Stimulated activated CD4-positive, alpha-beta T cell treated with anti-CD3 and anti-CD28 coated beads, TNF-alpha, amount 100 ng/mL, for 48 hours (primary cell): ENCODE measurements around the gene SIMC1.
"Not testable (repeated sequence)": the region's sequence is repeated elsewhere in the genome, so short reads cannot be mapped to it uniquely, and the experiment has no call there.

Experiments
- DNase-seq, 3 donors: peaks; one replicate each; pipeline ENCODE4 v3.0.0-alpha.2; 2020; ENCODE audit warnings: low read depth in 3 of 3

SIMC1 gene

GRCh38 chr5:176237971-176238644 lies at the start of gene SIMC1:
TSS of gene SIMC1 (plus strand) at chr5:176238424. CDS start at chr5:176238509, 85 bp downstream.
- DNase-seq = peak in 1 of 3 donors; percentile 43

- DNase-seq = no peak
These were observed 49.6 kb upstream of the SIMC1 start for GRCh38 chr5:176188506-176189193.

GRCh38 chr5:176189857-176190256 lies 48.4 kb upstream of the SIMC1 start:
- DNase-seq = no peak

GRCh38 chr5:176190886-176191755 lies 47.1 kb upstream of the SIMC1 start:
- no peak for DNase-seq

GRCh38 chr5:176192094-176192721 lies 46.0 kb upstream of the SIMC1 start:
- DNase-seq = no peak

GRCh38 chr5:176192722-176193117 lies 45.5 kb upstream of the SIMC1 start:
- not testable (repeated sequence) for DNase-seq

- DNase-seq = not testable (repeated sequence)
These were observed 44.6 kb upstream of the SIMC1 start for GRCh38 chr5:176193636-176194035.

- not testable (repeated sequence) for DNase-seq
These were observed 43.8 kb upstream of the SIMC1 start for GRCh38 chr5:176194238-176195083.

- DNase-seq = not testable (repeated sequence)
These were observed 43.2 kb upstream of the SIMC1 start for GRCh38 chr5:176195084-176195413.

- not testable (repeated sequence) for DNase-seq
These were observed 42.6 kb upstream of the SIMC1 start for GRCh38 chr5:176195487-176196207.

- DNase-seq = not testable (repeated sequence)
These were observed 41.4 kb upstream of the SIMC1 start for GRCh38 chr5:176196781-176197180.

- not testable (repeated sequence) for DNase-seq
These were observed 40.9 kb upstream of the SIMC1 start for GRCh38 chr5:176197234-176197858.

- not testable (repeated sequence) for DNase-seq
These were observed 39.9 kb upstream of the SIMC1 start for GRCh38 chr5:176198299-176198698.

- DNase-seq = not testable (repeated sequence)
These were observed 39.1 kb upstream of the SIMC1 start for GRCh38 chr5:176198991-176199733.

GRCh38 chr5:176199803-176200399 lies 38.3 kb upstream of the SIMC1 start:
- not testable (repeated sequence) for DNase-seq

GRCh38 chr5:176201811-176202210 lies 36.4 kb upstream of the SIMC1 start:
- no peak for DNase-seq

GRCh38 chr5:176203086-176203485 lies 35.1 kb upstream of the SIMC1 start:
- no peak for DNase-seq

- not testable (repeated sequence) for DNase-seq
These were observed 34.7 kb upstream of the SIMC1 start for GRCh38 chr5:176203535-176203934.
